Thyroid gland (tissue), 4 donors: Measurements from ENCODE around the gene HECTD3. TPM values are rescaled to one million over a fixed set of nuclear protein-coding genes. Genes with fewer than 3 reads are reported as not detected.

Experiments used
- DNase-seq, 2 donors: peaks; one replicate each; pipeline ENCODE4 v3.0.0-alpha.2; 2019
- H3K27ac ChIP-seq, 3 donors: fragments of 200-600 bp; sonication (generic); 1 replicate in 2 of 3; 2 replicates in 1 of 3; pipeline ENCODE4 v1.5.1; 2016 to 2019; ENCODE audit warnings: mild to moderate bottlenecking in 1 of 3, moderate library complexity in 1 of 3
- H3K27me3 ChIP-seq: fragments of 200-600 bp; sonication (generic); one replicate; pipeline ENCODE4 v1.5.1; 2019
- H3K36me3 ChIP-seq, 2 donors: fragments of 200-600 bp; sonication (generic); one replicate each; pipeline ENCODE4 v1.5.1; 2016 to 2019
- H3K4me1 ChIP-seq, 2 donors: fragments of 200-600 bp; sonication (generic); one replicate each; pipeline ENCODE4 v1.5.1; 2017 to 2019
- H3K4me3 ChIP-seq, 3 donors: fragments of 200-600 bp; sonication (generic); replicated peaks in 1 of 3; 1 replicate in 2 of 3; 2 replicates in 1 of 3; pipeline ENCODE4 v1.5.1; 2016; ENCODE audit warnings: mild to moderate bottlenecking in 1 of 3
- H3K9me3 ChIP-seq: fragments of 200-600 bp; sonication (generic); one replicate; pipeline ENCODE4 v1.5.1; 2017
- CTCF ChIP-seq, 6 experiments: fragments of 200-600 bp in 3 of 6; fragments of 450-650 bp in 3 of 6; sonication (generic) in 3 of 6; IDR thresholded peaks; one replicate each; pipeline ENCODE4 v1.5.1; 2016 to 2019; ENCODE audit warnings: antibody characterized with exemption in 6 of 6, mild to moderate bottlenecking in 2 of 6, inconsistent platforms in 1 of 6, moderate library complexity in 1 of 6
- POLR2A ChIP-seq, 2 donors: fragments of 450-650 bp; IDR thresholded peaks; one replicate each; pipeline ENCODE4 v1.6.1; 2017; ENCODE audit warnings: antibody characterized with exemption in 2 of 2, mild to moderate bottlenecking in 2 of 2, moderate library complexity in 1 of 2
- WGBS, 2 donors: methylation state at CpG; one replicate each; pipeline ENCODE4 v1.1.5; 2017; 5-methylcytosine and 5-hydroxymethylcytosine counted together
- intact Hi-C: fragments of 100-400 bp; cut with DNase I; formaldehyde crosslinking; loops from one replicate; pipeline ENCODE4 v1.15.1; 2023
- total RNA-seq, 4 donors: library from RNA; depleted of rRNA; stranded (reverse); fragments of >200 nt; gene quantifications; one replicate each; pipeline ENCODE4 v1.2.3, GENCODE V29; 2016

HECTD3 gene
- total RNA-seq, 4 donors from 2014 or later, result 30.8 to 42.6 (median 38.1) TPM

- no peak overlapping the region for H3K27ac ChIP-seq
- H3K4me3 ChIP-seq, result no peak overlapping the region
- TF ChIP-seq CTCF (IDR thresholded peaks at IDR 0.05) (no peak), POLR2A (IDR thresholded peaks at IDR 0.05) (no peak)
- DNase-seq, result no peak
- H3K9me3 ChIP-seq, result no peaks in the 10 kb centered on the region
- no peaks in the 10 kb centered on the region for H3K36me3 ChIP-seq
- no peaks in the 10 kb centered on the region for H3K27me3 ChIP-seq
- WGBS, 2 donors, result 92% methylated on average over 5 of the region's 5 CpGs
- H3K4me1 ChIP-seq, result no peaks in the 10 kb centered on the region
- intact Hi-C loops, result no loop called here
Observed at GRCh38 chr1:45047032-45047431, 35.9 kb upstream of the HECTD3 start.

- intact Hi-C loops, result no loop called here
- Histone ChIP-seq H3K36me3 (no peaks in the 10 kb centered on the region), H3K27me3 (no peaks in the 10 kb centered on the region), H3K9me3 (no peaks in the 10 kb centered on the region), H3K27ac (no peak overlapping the region), H3K4me1 (no peaks in the 10 kb centered on the region), H3K4me3 (no peak overlapping the region)
- no peak for DNase-seq
- WGBS, 2 donors, result 95 to 96% methylated on average over 1 of the region's 1 CpG
- TF ChIP-seq POLR2A (IDR thresholded peaks at IDR 0.05) (no peak), CTCF (IDR thresholded peaks at IDR 0.05) (no peak)
Observed at GRCh38 chr1:45044916-45045315, 33.8 kb upstream of the HECTD3 start.

- no peaks in the 10 kb centered on the region for H3K27me3 ChIP-seq
- H3K27ac ChIP-seq, result no peak overlapping the region
- H3K9me3 ChIP-seq, result no peaks in the 10 kb centered on the region
- intact Hi-C loops, result no loop called here
- 94 to 95% methylated on average over 5 of the region's 5 CpGs for WGBS, 2 donors
- no peak for DNase-seq
- no peaks in the 10 kb centered on the region for H3K4me1 ChIP-seq
- no peak overlapping the region for H3K4me3 ChIP-seq
- H3K36me3 ChIP-seq, result no peaks in the 10 kb centered on the region
- TF ChIP-seq CTCF (IDR thresholded peaks at IDR 0.05) (no peak), POLR2A (IDR thresholded peaks at IDR 0.05) (no peak)
Observed at GRCh38 chr1:45043094-45043493, 32.0 kb upstream of the HECTD3 start.

GRCh38 chr1:45040297-45040696, 29.2 kb upstream of the HECTD3 start:
- Histone ChIP-seq H3K36me3 (no peaks in the 10 kb centered on the region), H3K4me3 (no peak overlapping the region), H3K27ac (no peak overlapping the region), H3K4me1 (no peaks in the 10 kb centered on the region), H3K27me3 (no peaks in the 10 kb centered on the region), H3K9me3 (no peaks in the 10 kb centered on the region)
- DNase-seq, result no peak
- intact Hi-C loops, result no loop called here
- WGBS, 2 donors, result 94 to 100% methylated on average over 5 of the region's 5 CpGs
- TF ChIP-seq CTCF (IDR thresholded peaks at IDR 0.05), result no peak
- no peak for TF ChIP-seq POLR2A (IDR thresholded peaks at IDR 0.05)

GRCh38 chr1:45038661-45039364, 27.7 kb upstream of the HECTD3 start:
- DNase-seq, result no peak
- intact Hi-C loops, result no loop called here

More at GRCh38 chr1:45038661-45039364, 27.7 kb upstream of the HECTD3 start:
- H3K36me3 ChIP-seq, result no peaks in the 10 kb centered on the region
- no peaks in the 10 kb centered on the region for H3K9me3 ChIP-seq
- no peak overlapping the region for H3K27ac ChIP-seq
- no peaks in the 10 kb centered on the region for H3K27me3 ChIP-seq
- 90 to 95% methylated on average over 8 of the region's 8 CpGs for WGBS, 2 donors
- no peak for TF ChIP-seq CTCF (IDR thresholded peaks at IDR 0.05)
- no peak for TF ChIP-seq POLR2A (IDR thresholded peaks at IDR 0.05)
- no peak overlapping the region for H3K4me3 ChIP-seq
- H3K4me1 ChIP-seq, result peaks cover 0 to 8% of the 10 kb centered on the region in 2 donors
